Measurements from ENCODE around the gene DIAPH3. TPM values are rescaled to one million over a fixed set of nuclear protein-coding genes. Genes with fewer than 3 reads are reported as not detected.

DIAPH3 gene
- total RNA-seq, 2 experiments from 2014 or later = 24.0 to 24.3 TPM

DNA sequence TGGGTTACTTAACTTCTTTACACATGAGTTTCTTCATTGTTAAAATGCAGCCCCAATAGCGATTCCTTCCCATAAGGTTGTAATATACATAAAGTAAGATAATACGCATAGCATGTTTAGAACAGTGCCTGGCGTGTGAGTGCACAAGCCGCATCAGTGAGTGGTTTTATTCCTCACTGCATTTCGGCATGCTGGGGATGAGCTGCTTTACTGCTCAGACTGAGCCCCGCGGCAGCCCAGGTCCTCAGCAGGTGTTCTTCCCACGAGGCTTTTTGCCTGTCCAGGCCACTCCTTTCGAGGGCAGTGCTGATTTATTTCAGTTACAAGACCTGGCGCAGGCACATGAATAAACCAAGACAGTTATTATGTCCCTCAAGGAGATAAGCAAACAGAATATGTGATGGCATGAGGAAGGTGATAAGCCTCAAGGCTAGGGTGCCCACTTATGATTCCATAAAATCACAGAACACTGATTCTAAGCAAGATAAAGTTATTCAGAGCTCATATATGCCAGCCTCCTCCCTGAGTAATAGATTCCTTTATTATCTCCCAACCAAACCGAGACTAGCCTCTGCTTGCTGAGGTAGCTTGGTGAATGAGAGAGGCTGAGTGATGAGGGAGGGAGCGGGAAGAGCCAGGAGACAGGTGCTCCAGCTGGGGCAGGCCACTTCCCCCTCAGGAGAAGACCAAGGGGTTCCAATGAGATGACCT lies 505.5 kb downstream of the DIAPH3 start:
- no peaks in the 10 kb centered on the region for H3K9me3 Mint-ChIP-seq
- intact Hi-C loops (cut with micrococcal nuclease) = no loop called here
- H3K4me1 Mint-ChIP-seq (ENCODE audit: low read depth) = no peaks in the 10 kb centered on the region
- H3K27ac Mint-ChIP-seq = no peak overlapping the region
- no peaks in the 10 kb centered on the region for H3K27me3 Mint-ChIP-seq (ENCODE audit: low read depth)
- DNase-seq = no peak
- no peaks in the 10 kb centered on the region for H3K36me3 Mint-ChIP-seq (ENCODE audit: low read depth)
- H3K4me3 Mint-ChIP-seq = no peak overlapping the region
- CTCF ChIA-PET = interaction anchor here (0.6 kb wide), 2 partner anchors 40 to 299 kb away, joined by 3 to 4 read pairs; no protein-coding TSS in a partner anchor

DNA sequence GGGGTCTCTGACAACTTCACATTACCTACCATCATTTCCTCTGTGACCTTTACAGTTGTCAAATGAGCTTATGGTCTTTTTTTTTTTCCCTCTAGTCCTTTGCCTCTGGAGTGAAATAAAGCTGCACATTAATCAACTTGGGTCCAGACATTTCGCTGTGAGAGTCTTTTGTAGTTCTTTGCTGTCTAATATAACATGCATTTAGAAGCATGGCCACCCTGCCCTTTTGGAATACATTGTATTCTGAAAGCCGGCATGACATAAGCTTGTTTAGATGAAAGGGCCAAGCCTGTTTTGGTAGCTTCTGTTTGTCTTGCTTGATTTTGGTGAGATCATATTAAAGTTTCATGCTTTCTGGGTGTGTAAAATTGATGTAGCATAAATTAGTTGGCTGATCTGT lies 509.8 kb downstream of the DIAPH3 start:
- Mint-ChIP-seq H3K27me3 (ENCODE audit: low read depth) (no peaks in the 10 kb centered on the region), H3K36me3 (ENCODE audit: low read depth) (no peaks in the 10 kb centered on the region), H3K4me1 (ENCODE audit: low read depth) (no peaks in the 10 kb centered on the region), H3K4me3 (no peak overlapping the region), H3K9me3 (no peaks in the 10 kb centered on the region), H3K27ac (no peak overlapping the region)
- intact Hi-C loops (cut with micrococcal nuclease) = no loop called here
- CTCF ChIA-PET = no interaction called here
- DNase-seq = no peak

DNA sequence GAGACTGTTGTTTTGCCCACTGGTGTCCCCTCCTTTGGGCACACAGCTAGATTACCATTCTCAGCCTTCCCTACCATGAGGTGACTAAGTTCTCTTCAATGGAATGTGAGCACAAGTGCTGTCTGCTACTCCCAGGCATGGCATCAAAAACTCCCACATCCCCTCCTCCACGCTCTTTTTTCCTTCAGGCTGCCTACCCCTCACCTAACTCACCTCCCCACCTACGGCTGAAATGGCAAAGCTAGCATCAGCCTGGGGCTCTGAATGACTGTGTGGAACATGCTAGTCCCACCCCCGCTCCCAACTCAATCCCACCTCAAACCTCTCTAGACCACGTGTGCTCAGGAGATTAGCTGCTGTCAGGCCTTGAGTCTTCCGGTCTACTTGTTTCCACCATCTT lies 512.2 kb downstream of the DIAPH3 start:
- intact Hi-C loops (cut with micrococcal nuclease) = no loop called here
- no peak overlapping the region for H3K4me3 Mint-ChIP-seq
- CTCF ChIA-PET = no interaction called here
- no peaks in the 10 kb centered on the region for H3K27me3 Mint-ChIP-seq (ENCODE audit: low read depth)
- H3K27ac Mint-ChIP-seq = no peak overlapping the region
- DNase-seq = no peak
- H3K9me3 Mint-ChIP-seq = no peaks in the 10 kb centered on the region
- no peaks in the 10 kb centered on the region for H3K4me1 Mint-ChIP-seq (ENCODE audit: low read depth)
- no peaks in the 10 kb centered on the region for H3K36me3 Mint-ChIP-seq (ENCODE audit: low read depth)

DNA sequence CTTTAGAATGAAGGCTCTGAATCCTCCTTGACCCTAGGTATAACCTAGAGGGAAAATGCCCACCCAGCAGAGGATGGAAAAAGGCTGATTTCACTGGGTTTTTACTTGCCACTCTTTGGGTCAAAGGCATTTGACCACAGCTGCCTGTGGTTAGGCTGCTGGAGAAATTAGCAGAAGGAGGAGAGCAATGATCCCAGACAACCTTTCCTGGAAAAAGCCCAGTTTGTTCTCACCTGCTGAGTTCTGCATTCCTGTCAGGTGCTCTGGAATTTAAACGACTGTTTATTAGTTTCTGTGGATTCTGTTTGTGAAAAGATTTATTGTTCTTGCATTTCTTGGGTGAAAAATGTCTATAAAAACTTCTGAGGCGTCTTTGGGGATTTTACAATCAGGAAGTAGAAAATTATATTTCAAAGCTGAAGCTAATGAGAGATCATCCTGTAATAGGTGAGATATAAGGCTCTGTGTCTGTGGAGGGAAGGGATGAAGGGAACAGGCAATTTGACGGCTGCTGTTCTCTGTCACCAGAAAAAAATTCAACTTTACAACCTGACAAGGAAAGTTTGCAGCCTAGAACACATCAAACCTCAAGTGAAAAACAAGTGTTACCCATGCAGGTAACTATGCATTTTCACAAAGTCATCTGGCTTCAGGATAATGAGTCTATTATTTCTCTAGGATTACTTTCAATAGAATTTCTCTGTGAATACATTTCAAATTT lies 519.7 kb downstream of the DIAPH3 start:
- H3K9me3 Mint-ChIP-seq = no peaks in the 10 kb centered on the region

DNA sequence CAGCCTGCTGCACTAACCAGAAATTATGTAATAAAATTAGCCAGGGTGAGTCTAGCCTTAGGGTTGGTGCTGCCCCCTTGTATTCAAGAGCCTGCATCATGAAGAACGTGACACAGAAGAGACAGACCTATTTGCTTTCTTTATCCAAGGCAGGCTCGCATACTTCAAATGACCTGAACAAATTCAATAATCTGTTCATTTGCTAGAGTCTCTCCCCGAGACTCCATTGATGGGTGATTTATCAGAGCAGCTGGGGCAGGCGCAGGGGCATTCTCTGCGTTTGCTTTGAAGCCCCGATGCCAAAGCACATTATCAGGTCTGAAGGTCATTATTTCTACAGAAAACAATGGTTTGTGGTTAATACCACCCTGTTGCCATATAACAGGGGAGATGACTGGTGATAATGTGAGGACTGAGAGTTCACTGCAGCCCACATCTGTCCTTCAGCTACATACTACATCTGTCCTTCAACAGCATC lies 520.3 kb downstream of the DIAPH3 start:
- H3K27me3 Mint-ChIP-seq (ENCODE audit: low read depth) = peaks cover 2% of the 10 kb centered on the region
- intact Hi-C loops (cut with micrococcal nuclease) = no loop called here
- no peak overlapping the region for H3K27ac Mint-ChIP-seq
- H3K36me3 Mint-ChIP-seq (ENCODE audit: low read depth) = no peaks in the 10 kb centered on the region
- CTCF ChIA-PET = no interaction called here
- no peaks in the 10 kb centered on the region for H3K4me1 Mint-ChIP-seq (ENCODE audit: low read depth)
- DNase-seq = no peak
- no peak overlapping the region for H3K4me3 Mint-ChIP-seq
- no peaks in the 10 kb centered on the region for H3K9me3 Mint-ChIP-seq

More for the DNA sequence above, 519.7 kb downstream of the DIAPH3 start:
- no peak overlapping the region for H3K27ac Mint-ChIP-seq
- H3K4me1 Mint-ChIP-seq (ENCODE audit: low read depth) = no peaks in the 10 kb centered on the region
- intact Hi-C loops (cut with micrococcal nuclease) = no loop called here
- no peak overlapping the region for H3K4me3 Mint-ChIP-seq
- no peaks in the 10 kb centered on the region for H3K27me3 Mint-ChIP-seq (ENCODE audit: low read depth)
- DNase-seq = no peak
- H3K36me3 Mint-ChIP-seq (ENCODE audit: low read depth) = no peaks in the 10 kb centered on the region
- CTCF ChIA-PET = no interaction called here

DNA sequence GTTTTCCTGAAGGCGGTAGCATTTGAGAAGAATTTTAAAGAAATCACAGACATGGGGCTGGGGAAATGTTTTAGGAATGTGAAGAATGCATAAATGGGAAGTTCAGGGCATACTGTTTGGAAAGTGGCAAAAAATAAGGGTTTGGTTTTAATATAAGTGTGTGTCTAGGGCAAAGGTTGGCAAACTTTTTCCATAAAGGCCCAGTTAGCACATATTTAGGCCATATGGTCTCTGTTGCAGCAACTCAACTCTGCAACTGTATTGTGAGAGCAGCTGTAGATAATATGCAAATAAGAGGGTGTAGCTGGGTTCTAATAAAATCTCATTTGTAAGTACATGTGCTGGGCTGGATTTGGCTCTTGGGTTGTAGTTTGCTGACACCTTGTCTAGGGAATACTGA lies 521.9 kb downstream of the DIAPH3 start:
- Mint-ChIP-seq H3K4me1 (ENCODE audit: low read depth) (no peaks in the 10 kb centered on the region), H3K4me3 (no peak overlapping the region), H3K27me3 (ENCODE audit: low read depth) (peaks cover 2% of the 10 kb centered on the region), H3K27ac (no peak overlapping the region), H3K36me3 (ENCODE audit: low read depth) (no peaks in the 10 kb centered on the region), H3K9me3 (no peaks in the 10 kb centered on the region)
- DNase-seq = no peak
- CTCF ChIA-PET = interaction anchor here (1.0 kb wide), 1 partner anchor 252 kb away, joined by 3 read pairs; no protein-coding TSS in a partner anchor
- intact Hi-C loops (cut with micrococcal nuclease) = no loop called here

DNA sequence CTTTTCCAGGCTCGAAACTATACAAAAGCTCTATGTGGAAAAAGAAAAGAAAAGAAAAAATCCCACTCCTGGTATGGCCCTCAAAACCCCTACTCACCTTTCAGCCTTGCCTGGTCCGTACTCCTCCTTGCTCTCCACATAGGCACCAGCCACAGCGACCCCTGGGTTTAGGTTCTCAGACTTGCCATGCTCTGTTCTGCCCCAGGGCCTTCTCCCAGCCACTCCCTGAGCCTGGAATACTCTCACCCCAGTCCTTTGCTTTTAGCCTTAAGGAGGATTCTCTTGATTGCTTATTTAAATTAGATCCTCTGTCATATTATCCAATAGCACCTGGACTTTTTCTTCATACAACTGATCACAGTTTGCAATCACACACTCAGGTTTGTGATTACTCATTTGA lies 522.5 kb downstream of the DIAPH3 start:
- Mint-ChIP-seq H3K4me3 (no peak overlapping the region), H3K9me3 (no peaks in the 10 kb centered on the region), H3K27me3 (ENCODE audit: low read depth) (peaks cover 2% of the 10 kb centered on the region), H3K27ac (no peak overlapping the region), H3K4me1 (ENCODE audit: low read depth) (no peaks in the 10 kb centered on the region), H3K36me3 (ENCODE audit: low read depth) (no peaks in the 10 kb centered on the region)
- CTCF ChIA-PET = interaction anchor here (1.0 kb wide), 1 partner anchor 251 kb away, joined by 3 read pairs; no protein-coding TSS in a partner anchor
- intact Hi-C loops (cut with micrococcal nuclease) = no loop called here
- DNase-seq = no peak

DNA sequence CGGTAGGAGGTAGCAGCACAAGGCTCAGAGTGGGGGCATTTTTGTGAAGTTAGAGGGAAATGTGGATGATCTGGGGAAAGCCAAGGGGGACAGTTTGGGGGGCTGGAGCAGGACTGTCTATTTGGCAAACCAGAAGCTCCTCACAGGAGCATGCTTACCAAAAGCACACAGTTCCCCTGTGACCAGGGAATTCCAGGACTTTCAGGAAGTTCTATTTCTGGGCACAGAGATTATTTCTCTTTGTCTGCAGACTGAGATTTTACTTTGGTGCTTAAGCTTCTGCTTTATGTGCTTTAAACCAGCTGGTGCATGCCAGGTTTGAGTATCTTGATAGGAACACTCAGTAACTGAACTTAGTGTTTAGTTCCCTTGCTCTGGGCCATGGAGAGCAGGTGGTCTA lies 525.3 kb downstream of the DIAPH3 start:
- Mint-ChIP-seq H3K4me1 (ENCODE audit: low read depth) (no peaks in the 10 kb centered on the region), H3K27ac (no peak overlapping the region), H3K27me3 (ENCODE audit: low read depth) (peaks cover 2% of the 10 kb centered on the region), H3K36me3 (ENCODE audit: low read depth) (no peaks in the 10 kb centered on the region), H3K4me3 (no peak overlapping the region), H3K9me3 (no peaks in the 10 kb centered on the region)
- CTCF ChIA-PET = no interaction called here
- intact Hi-C loops (cut with micrococcal nuclease) = no loop called here
- DNase-seq = no peak

DNA sequence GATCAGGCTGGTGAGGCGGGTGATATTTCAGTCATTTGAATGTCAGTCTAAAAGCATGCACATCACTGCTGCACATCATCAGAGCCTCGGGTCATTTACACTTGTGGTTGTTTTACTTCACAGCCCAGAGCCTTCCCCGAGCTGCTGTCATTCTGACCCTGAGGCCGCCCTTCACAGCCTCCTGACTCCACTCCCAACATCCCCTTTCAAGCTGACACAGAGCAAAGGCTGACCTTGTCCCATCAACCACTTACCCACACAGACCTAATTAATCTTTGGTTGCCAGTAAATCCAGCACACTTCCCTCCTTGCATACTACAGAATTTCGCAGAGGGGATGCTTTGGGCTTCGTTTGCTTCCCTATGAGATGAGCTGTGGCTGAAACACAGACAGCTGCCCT lies 528.1 kb downstream of the DIAPH3 start:
- Mint-ChIP-seq H3K4me1 (ENCODE audit: low read depth) (no peaks in the 10 kb centered on the region), H3K27me3 (ENCODE audit: low read depth) (peaks cover 2% of the 10 kb centered on the region), H3K27ac (no peak overlapping the region), H3K9me3 (no peaks in the 10 kb centered on the region), H3K36me3 (ENCODE audit: low read depth) (no peaks in the 10 kb centered on the region), H3K4me3 (no peak overlapping the region)
- CTCF ChIA-PET = no interaction called here
- intact Hi-C loops (cut with micrococcal nuclease) = no loop called here
- no peak for DNase-seq

DNA sequence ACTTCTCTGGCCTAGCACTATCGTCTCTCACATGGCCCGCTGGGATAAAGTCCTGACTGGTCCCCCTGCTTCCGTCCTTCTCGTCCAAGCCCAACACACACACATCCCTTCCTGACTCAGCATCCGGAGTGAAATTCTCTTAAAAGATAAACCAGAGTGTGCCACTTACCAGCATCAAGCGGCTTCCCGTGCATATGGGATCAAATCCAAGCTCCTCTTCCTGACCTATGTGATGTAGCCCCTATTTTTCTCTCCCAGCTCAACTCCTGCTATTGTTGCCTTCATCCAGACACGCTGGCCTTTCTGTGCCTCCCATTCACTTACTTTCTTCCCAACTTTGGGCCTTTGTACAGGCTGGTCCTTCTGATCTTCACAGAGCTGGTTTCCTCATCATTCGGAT lies 530.4 kb downstream of the DIAPH3 start:
- no peak for DNase-seq
- H3K4me1 Mint-ChIP-seq (ENCODE audit: low read depth) = no peaks in the 10 kb centered on the region
- H3K36me3 Mint-ChIP-seq (ENCODE audit: low read depth) = no peaks in the 10 kb centered on the region
- no peak overlapping the region for H3K4me3 Mint-ChIP-seq
- H3K9me3 Mint-ChIP-seq = no peaks in the 10 kb centered on the region
- H3K27me3 Mint-ChIP-seq (ENCODE audit: low read depth) = no peaks in the 10 kb centered on the region
- intact Hi-C loops (cut with micrococcal nuclease) = no loop called here
- CTCF ChIA-PET = no interaction called here
- H3K27ac Mint-ChIP-seq = no peak overlapping the region

DNA sequence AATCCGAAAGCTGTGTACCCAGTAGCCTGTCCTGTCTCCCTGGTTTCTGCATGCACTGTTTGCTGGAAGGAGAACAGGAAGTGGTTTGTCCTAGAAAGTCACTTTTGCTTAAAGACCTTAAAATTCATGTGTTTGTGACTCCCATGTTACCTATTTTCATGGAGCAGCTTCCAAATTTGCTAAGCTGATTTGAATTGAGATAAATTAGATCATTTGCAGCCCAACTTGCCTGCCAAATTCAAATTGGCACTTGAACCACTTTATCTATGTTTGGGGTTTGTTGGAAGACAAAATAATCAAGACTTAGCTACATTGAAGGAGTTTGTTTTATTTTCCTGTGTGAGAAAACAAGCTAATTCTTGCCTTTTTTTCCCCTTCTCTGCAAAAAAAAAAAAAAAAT lies 532.5 kb downstream of the DIAPH3 start:
- Mint-ChIP-seq H3K4me1 (ENCODE audit: low read depth) (no peaks in the 10 kb centered on the region), H3K4me3 (no peak overlapping the region), H3K27me3 (ENCODE audit: low read depth) (no peaks in the 10 kb centered on the region), H3K36me3 (ENCODE audit: low read depth) (no peaks in the 10 kb centered on the region), H3K27ac (no peak overlapping the region), H3K9me3 (no peaks in the 10 kb centered on the region)
- intact Hi-C loops (cut with micrococcal nuclease) = no loop called here
- DNase-seq = no peak
- CTCF ChIA-PET = interaction anchor here (0.6 kb wide), 1 partner anchor 275 kb away, joined by 3 read pairs; no protein-coding TSS in a partner anchor

DNA sequence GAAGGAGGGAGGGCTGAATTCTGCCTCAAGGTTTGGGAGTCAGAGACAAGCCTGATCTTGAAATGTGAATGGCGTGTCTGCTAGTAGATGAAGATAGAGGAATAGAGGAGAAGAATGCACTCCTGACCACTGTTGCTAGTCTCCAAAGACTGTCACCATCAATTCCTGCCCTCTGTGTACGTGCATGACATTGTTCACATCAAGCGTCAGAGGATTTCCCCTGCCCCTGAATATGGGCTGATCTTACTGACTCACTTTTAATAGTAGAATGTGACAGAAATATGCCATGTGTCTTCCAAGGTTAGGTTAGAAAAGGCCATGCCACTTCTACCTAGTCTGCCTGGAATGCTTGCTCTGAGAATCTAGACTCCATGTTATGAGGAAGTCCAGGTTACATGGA lies 538.6 kb downstream of the DIAPH3 start:
- no peaks in the 10 kb centered on the region for H3K36me3 Mint-ChIP-seq (ENCODE audit: low read depth)
- H3K4me1 Mint-ChIP-seq (ENCODE audit: low read depth) = no peaks in the 10 kb centered on the region
- CTCF ChIA-PET = no interaction called here
- H3K4me3 Mint-ChIP-seq = no peak overlapping the region
- peaks cover 8% of the 10 kb centered on the region for H3K27me3 Mint-ChIP-seq (ENCODE audit: low read depth)
- no peaks in the 10 kb centered on the region for H3K9me3 Mint-ChIP-seq
- intact Hi-C loops (cut with micrococcal nuclease) = no loop called here
- DNase-seq = no peak
- no peak overlapping the region for H3K27ac Mint-ChIP-seq
